Medulla oblongata (tissue), 1 donor: ENCODE results near the gene HRH4.

Experiments used
- DNase-seq: peaks from one replicate; pipeline ENCODE4 v3.0.0-alpha.2; 2015; ENCODE audit errors: extremely low spot score

The HRH4 gene

GRCh38 chr18:24460388-24460787 lies at the start of gene HRH4:
TSS of gene HRH4 (plus strand) at chr18:24460637. CDS start at chr18:24460729, 92 bp downstream.
- no peak for DNase-seq

GRCh38 chr18:24413148-24413547 lies 47.3 kb upstream of the HRH4 start:
- peak; percentile 55 for DNase-seq

- DNase-seq, result no peak
Observed at GRCh38 chr18:24414349-24415003, 46.0 kb upstream of the HRH4 start.

- no peak for DNase-seq
Observed at GRCh38 chr18:24417480-24417879, 43.0 kb upstream of the HRH4 start.

GRCh38 chr18:24420551-24420950 lies 39.9 kb upstream of the HRH4 start:
- no peak for DNase-seq

GRCh38 chr18:24421831-24422230 lies 38.6 kb upstream of the HRH4 start:
- DNase-seq, result no peak

- DNase-seq, result no peak
Observed at GRCh38 chr18:24426073-24426397, 34.4 kb upstream of the HRH4 start.

GRCh38 chr18:24426398-24427294 lies 33.8 kb upstream of the HRH4 start, which contains the start of gene IMPACT:
TSS of gene IMPACT (plus strand) at chr18:24426670. CDS start at chr18:24426757, 87 bp downstream.
- DNase-seq, result peak; percentile 82

GRCh38 chr18:24427484-24427883 lies 33.0 kb upstream of the HRH4 start:
- DNase-seq, result no peak

GRCh38 chr18:24428709-24429108 lies 31.7 kb upstream of the HRH4 start:
- no peak for DNase-seq

GRCh38 chr18:24429188-24429587 lies 31.2 kb upstream of the HRH4 start:
- no peak for DNase-seq

- DNase-seq, result no peak
Observed at GRCh38 chr18:24432618-24433017, 27.8 kb upstream of the HRH4 start.

- DNase-seq, result no peak
Observed at GRCh38 chr18:24436939-24437338, 23.5 kb upstream of the HRH4 start.

- DNase-seq, result peak; percentile 69
Observed at GRCh38 chr18:24443870-24444269, 16.6 kb upstream of the HRH4 start.

GRCh38 chr18:24446453-24446852 lies 14.0 kb upstream of the HRH4 start:
- DNase-seq, result no peak

- no peak for DNase-seq
Observed at GRCh38 chr18:24446953-24447538, 13.4 kb upstream of the HRH4 start.

GRCh38 chr18:24447961-24448360 lies 12.5 kb upstream of the HRH4 start:
- no peak for DNase-seq

- no peak for DNase-seq
Observed at GRCh38 chr18:24456549-24456948, 3.9 kb upstream of the HRH4 start.

GRCh38 chr18:24459772-24460171 lies 665 bp upstream of the HRH4 start:
- no peak for DNase-seq

- DNase-seq, result no peak
Observed at GRCh38 chr18:24461996-24462395, 1.6 kb downstream of the HRH4 start.

- peak; percentile 29 for DNase-seq
Observed at GRCh38 chr18:24462838-24463775, 2.7 kb downstream of the HRH4 start.

- DNase-seq, result peak; percentile 5
Observed at GRCh38 chr18:24465486-24465885, 5.0 kb downstream of the HRH4 start.
